HFF-Myc (cell line): ENCODE data around the gene BAHD1.

Source experiments
- DNase-seq: peaks from one replicate; pipeline ENCODE4 v3.0.0-alpha.2; 2011; ENCODE audit warnings: low read depth; ENCODE audit errors: extremely low read depth
- H3K4me3 ChIP-seq: replicated peaks from 2 replicates; pipeline ENCODE4 v1.5.1; 2011; ENCODE audit warnings: low read depth, mild to moderate bottlenecking, control low read depth, low read length
- CTCF ChIP-seq: IDR thresholded peaks from 2 replicates; pipeline ENCODE4 v1.5.1; 2012; ENCODE audit warnings: mild to moderate bottlenecking, low read depth, low read length, control low read depth; ENCODE audit errors: missing control alignments

BAHD1 gene

GRCh38 chr15:40445421-40445922, 4.7 kb downstream of the BAHD1 start:
- H3K4me3 ChIP-seq: no peak overlapping the region
- no peak for TF ChIP-seq CTCF
- DNase-seq: no peak

GRCh38 chr15:40446144-40446543, 5.4 kb downstream of the BAHD1 start:
- no peak for DNase-seq
- no peak for TF ChIP-seq CTCF
- no peak overlapping the region for H3K4me3 ChIP-seq

DNA sequence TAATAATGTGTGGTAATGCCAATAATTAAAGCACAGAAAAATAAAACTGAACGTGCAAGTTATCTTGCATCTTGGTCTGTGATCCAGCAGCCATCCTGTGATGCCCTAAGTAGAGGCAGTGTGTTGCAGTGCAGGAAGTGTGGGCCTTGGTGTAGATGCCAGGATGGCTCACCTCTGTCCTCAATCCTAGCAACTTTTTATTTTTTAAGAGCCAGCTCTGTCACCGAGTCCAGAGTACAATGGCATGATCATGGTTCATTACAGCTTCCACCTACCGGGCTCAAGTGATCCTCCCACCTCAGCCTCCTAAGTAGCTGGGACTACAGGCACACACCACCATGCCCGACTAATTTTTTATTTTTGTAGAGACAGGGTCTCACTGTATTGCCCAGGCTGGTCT, 7.6 kb downstream of the BAHD1 start:
- no peak for TF ChIP-seq CTCF
- no peak overlapping the region for H3K4me3 ChIP-seq
- no peak for DNase-seq

DNA sequence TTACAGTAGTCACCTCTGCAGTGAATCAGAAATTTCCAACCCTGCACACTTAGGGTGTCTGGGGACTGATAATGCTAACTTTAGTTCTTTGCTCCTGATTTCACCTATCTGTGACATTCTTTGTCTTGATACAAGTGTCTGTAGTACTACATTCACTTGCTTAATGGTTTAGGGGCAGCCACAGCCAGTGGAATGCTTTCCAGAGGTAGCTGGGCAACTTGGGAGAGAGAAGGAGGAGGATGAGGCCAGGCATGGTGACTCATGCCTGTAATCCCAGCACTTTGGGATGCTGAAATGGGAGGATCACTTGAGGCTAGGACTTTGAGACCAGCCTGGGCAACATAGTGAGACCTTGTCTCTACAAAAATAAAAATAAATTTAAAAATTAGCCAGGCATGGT, 8.5 kb downstream of the BAHD1 start:
- no peak for TF ChIP-seq CTCF
- no peak overlapping the region for H3K4me3 ChIP-seq
- no peak for DNase-seq

DNA sequence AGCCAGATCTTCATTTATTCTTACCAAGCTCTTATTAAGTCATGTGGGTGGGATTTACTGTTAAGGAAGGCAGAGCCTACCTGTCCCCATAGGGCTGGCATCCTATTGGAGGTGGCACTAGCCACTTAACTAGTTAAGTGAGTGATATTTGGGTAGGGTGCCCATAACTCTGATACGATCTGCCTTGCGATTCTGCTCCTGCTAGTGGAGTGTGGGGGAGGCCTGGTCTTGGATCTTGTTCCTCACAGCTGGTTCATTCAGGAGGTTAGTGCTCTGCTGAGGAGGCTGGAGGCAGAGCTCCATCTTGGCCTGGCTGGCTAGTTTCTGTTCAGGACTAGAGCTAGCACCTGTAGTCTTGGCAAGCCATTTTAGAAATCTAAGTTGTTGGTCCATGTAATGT, 9.3 kb downstream of the BAHD1 start:
- no peak overlapping the region for H3K4me3 ChIP-seq
- TF ChIP-seq CTCF: no peak
- DNase-seq: no peak

GRCh38 chr15:40451527-40452158, 10.9 kb downstream of the BAHD1 start:
- no peak for DNase-seq
- TF ChIP-seq CTCF: no peak
- H3K4me3 ChIP-seq: no peak overlapping the region
